Progenitor cell of endocrine pancreas (in vitro differentiated cells): ENCODE measurements around the gene BARHL1. TPM values are rescaled to one million over a fixed set of nuclear protein-coding genes. Genes with fewer than 3 reads are reported as not detected.

Experiments used
- DNase-seq: peaks from one replicate; pipeline ENCODE4 v3.0.0; 2021; ENCODE audit warnings: low spot score; ENCODE audit not compliant: unreplicated experiment
- H3K27ac Mint-ChIP-seq: 2 replicates; pipeline ENCODE4 v1.8.0; 2021; ENCODE audit warnings: mild to moderate bottlenecking, moderate library complexity, mixed read lengths
- H3K27me3 Mint-ChIP-seq: 2 replicates; pipeline ENCODE4 v1.8.0; 2021; ENCODE audit warnings: mixed read lengths
- H3K36me3 Mint-ChIP-seq: 2 replicates; pipeline ENCODE4 v1.8.0; 2022; ENCODE audit warnings: mixed read lengths; ENCODE audit not compliant: insufficient read depth
- H3K4me1 Mint-ChIP-seq: 2 replicates; pipeline ENCODE4 v1.8.0; 2021; ENCODE audit warnings: low read depth, mixed read lengths
- H3K4me3 Mint-ChIP-seq: 2 replicates; pipeline ENCODE4 v1.8.0; 2021; ENCODE audit warnings: low read depth, mild to moderate bottlenecking, moderate library complexity, mixed read lengths
- H3K9me3 Mint-ChIP-seq: 2 replicates; pipeline ENCODE4 v1.8.0; 2021; ENCODE audit warnings: low read depth, mixed read lengths
- CTCF ChIP-seq: fragments of 200-600 bp; sonication (generic); IDR thresholded peaks from one replicate; pipeline ENCODE4 v1.5.0; 2021; ENCODE audit warnings: antibody characterized with exemption, mild to moderate bottlenecking; ENCODE audit not compliant: unreplicated experiment
- total RNA-seq: library from RNA; stranded (reverse); gene quantifications from 2 replicates; pipeline ENCODE4 v1.2.1, GENCODE V29; 2021

BARHL1 gene
- total RNA-seq, 1 donor from 2014 or later, result not detected

DNA sequence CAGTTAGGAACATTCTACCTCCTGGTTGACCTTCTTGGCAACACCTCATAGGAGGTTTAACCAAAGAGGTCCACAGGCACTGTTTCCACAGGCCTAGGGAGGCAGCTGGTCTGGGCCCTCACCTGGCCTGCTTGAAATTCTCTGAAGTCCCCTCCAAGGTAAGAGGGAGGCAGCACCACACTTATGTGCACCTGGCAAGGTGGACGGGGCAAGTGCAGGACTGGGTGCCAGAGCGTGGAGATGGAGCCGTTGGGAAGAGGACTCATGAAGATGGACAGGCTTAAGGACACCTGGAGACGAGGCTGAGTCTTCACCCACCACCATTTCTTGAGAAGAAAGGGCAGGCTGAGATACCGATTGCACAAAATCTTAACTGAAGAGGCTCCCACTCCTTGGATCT lies 6.6 kb upstream of the BARHL1 start:
- DNase-seq, result no peak
- Mint-ChIP-seq H3K27ac (no peak overlapping the region), H3K9me3 (no peaks in the 10 kb centered on the region), H3K4me1 (no peaks in the 10 kb centered on the region), H3K4me3 (no peak overlapping the region), H3K27me3 (peaks cover 75% of the 10 kb centered on the region), H3K36me3 (no peaks in the 10 kb centered on the region)
- TF ChIP-seq CTCF, result no peak

GRCh38 chr9:132577119-132577518 lies 5.3 kb upstream of the BARHL1 start:
- H3K9me3 Mint-ChIP-seq, result no peaks in the 10 kb centered on the region
- H3K36me3 Mint-ChIP-seq, result no peaks in the 10 kb centered on the region
- H3K4me1 Mint-ChIP-seq, result peaks cover 2% of the 10 kb centered on the region
- TF ChIP-seq CTCF, result no peak
- no peak overlapping the region for H3K4me3 Mint-ChIP-seq
- H3K27ac Mint-ChIP-seq, result no peak overlapping the region
- peaks cover 78% of the 10 kb centered on the region for H3K27me3 Mint-ChIP-seq
- no peak for DNase-seq

DNA sequence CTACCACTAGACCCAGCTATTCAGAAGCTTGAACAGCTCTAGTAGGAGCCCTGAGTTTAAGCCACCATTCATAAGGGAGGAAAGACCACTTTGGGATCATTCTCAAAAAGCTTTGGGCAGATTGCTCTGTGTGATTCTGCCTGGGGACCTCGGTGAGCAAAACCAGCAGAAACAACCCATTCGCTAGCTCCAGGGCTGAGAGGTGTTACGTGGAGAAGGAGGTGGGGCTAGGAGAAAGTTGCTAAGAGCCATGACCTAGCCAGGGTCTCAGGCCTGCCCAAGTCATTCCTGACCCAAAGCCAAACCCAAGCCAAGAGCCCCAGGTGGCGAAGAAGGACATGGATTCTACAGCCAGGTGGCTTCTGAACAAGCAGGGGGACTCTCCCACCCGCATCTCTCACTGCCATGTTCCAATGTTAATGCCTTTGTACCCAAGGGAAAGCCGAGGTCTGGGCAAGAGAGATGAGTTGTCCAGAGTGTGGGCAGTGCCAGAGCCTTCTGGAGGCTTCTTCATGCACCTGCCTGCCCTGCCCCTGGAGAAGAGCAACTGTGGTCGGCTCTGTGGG lies 4.0 kb upstream of the BARHL1 start:
- H3K4me3 Mint-ChIP-seq, result no peak overlapping the region
- no peak for DNase-seq
- H3K27ac Mint-ChIP-seq, result no peak overlapping the region
- H3K9me3 Mint-ChIP-seq, result no peaks in the 10 kb centered on the region
- H3K27me3 Mint-ChIP-seq, result peaks cover 77% of the 10 kb centered on the region
- peaks cover 2% of the 10 kb centered on the region for H3K4me1 Mint-ChIP-seq
- TF ChIP-seq CTCF, result no peak
- H3K36me3 Mint-ChIP-seq, result no peaks in the 10 kb centered on the region

DNA sequence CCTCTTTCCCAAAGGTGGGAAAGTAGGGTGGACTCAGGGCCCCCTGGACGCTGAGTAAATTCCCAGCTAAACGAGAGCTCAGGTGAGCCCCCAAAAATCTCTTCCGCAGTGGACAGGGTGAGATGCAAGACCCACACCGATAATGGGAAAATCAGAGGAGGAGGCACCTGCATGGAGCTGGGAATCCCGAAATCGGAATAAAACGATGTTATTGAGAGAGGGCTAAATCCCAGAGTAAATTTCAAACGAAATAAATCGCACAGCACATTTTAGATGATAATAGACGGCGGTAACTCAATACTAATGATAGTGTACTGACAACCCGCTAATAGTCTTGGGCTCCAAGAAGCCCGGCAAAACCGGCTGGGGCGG lies 3.0 kb upstream of the BARHL1 start:
- no peak for TF ChIP-seq CTCF
- Mint-ChIP-seq H3K4me3 (no peak overlapping the region), H3K9me3 (no peaks in the 10 kb centered on the region), H3K27ac (no peak overlapping the region), H3K27me3 (peaks cover 83% of the 10 kb centered on the region), H3K36me3 (no peaks in the 10 kb centered on the region), H3K4me1 (peaks cover 2% of the 10 kb centered on the region)
- no peak for DNase-seq

- Mint-ChIP-seq H3K27me3 (peaks cover 85% of the 10 kb centered on the region), H3K27ac (no peak overlapping the region), H3K9me3 (no peaks in the 10 kb centered on the region), H3K4me1 (peaks cover 2% of the 10 kb centered on the region), H3K4me3 (no peak overlapping the region), H3K36me3 (no peaks in the 10 kb centered on the region)
- no peak for DNase-seq
- TF ChIP-seq CTCF, result no peak
Measured at GRCh38 chr9:132582786-132583583, 579 bp downstream of the BARHL1 start.
